A673 (cell line): ENCODE data around the gene SARS1.

Experiments
- EZH2 ChIP-seq: fragments of 200-600 bp; sonication (generic); IDR thresholded peaks from 2 replicates; pipeline ENCODE4 v1.6.1; 2017; ENCODE audit warnings: borderline replicate concordance, low read depth, mild to moderate bottlenecking, mixed read lengths, antibody characterized with exemption, low read length; ENCODE audit not compliant: poor library complexity, severe bottlenecking
- TF ChIP-seq, protein P1 (sequence below): fragments of 300-800, 200-600 bp; sonication (generic); conservative IDR thresholded peaks from 2 replicates; pipeline ENCODE4 v1.5.1; 2017; ENCODE audit warnings: low read depth, mild to moderate bottlenecking, antibody characterized with exemption, low read length, moderate library complexity, mixed read lengths

DNA sequence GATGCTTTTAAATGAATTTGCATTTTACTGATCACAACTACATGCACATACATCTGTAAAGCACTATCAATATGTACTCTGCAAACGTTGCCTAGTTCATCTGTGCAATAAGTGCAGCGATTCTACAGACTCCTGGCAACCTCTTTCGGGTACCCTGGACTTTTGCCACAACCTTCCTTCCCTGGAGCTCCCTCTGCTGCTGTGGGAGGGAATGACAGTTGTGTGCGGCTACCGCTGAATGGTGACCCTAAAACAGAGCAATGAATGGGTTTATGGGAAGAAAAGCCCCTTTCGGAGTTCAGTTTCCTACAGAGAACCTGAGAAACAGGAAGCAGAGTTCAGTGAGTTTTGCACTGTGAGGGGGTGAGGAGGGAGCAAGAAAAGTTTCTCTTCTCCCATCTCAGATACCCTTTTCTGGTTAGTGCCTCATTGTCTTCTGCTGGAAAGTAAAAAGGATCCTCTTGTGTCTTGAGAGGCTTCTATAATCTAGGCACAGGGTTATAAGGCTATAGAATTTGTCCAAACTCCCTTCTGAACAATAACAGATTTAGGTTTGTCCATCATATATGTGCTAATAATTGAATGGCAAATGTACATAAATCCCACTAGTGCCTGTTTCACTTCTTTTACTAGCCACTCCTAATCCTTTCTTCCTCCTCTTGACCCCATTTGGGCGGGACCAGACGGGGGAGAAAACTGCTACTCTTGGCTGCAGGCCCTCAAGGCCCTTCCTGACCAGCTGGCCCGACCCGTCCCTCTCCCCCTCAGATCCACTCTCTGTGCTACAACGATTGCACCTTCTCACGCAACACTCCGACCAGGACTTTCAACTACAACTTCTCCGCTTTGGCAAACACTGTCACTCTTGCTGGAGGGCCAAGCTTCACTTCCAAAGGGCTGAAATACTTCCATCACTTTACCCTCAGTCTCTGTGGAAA, 19.8 kb upstream of the SARS1 start:
- TF ChIP-seq, protein P1, sequence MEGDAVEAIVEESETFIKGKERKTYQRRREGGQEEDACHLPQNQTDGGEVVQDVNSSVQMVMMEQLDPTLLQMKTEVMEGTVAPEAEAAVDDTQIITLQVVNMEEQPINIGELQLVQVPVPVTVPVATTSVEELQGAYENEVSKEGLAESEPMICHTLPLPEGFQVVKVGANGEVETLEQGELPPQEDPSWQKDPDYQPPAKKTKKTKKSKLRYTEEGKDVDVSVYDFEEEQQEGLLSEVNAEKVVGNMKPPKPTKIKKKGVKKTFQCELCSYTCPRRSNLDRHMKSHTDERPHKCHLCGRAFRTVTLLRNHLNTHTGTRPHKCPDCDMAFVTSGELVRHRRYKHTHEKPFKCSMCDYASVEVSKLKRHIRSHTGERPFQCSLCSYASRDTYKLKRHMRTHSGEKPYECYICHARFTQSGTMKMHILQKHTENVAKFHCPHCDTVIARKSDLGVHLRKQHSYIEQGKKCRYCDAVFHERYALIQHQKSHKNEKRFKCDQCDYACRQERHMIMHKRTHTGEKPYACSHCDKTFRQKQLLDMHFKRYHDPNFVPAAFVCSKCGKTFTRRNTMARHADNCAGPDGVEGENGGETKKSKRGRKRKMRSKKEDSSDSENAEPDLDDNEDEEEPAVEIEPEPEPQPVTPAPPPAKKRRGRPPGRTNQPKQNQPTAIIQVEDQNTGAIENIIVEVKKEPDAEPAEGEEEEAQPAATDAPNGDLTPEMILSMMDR = peak; percentile 69
- no peak for TF ChIP-seq EZH2
